Hepatocyte (in vitro differentiated cells): Measurements from ENCODE around the gene XYLB. TPM values are rescaled to one million over a fixed set of nuclear protein-coding genes. Genes with fewer than 3 reads are reported as not detected.
"Not testable (repeated sequence)": the region's sequence is repeated elsewhere in the genome, so short reads cannot be mapped to it uniquely, and the experiment has no call there.

Experiments
- DNase-seq: peaks from one replicate; pipeline ENCODE4 v3.0.0-alpha.2; 2016; ENCODE audit warnings: low spot score
- H2AFZ ChIP-seq: fragments of 200-600 bp; sonication (generic); 2 replicates; pipeline ENCODE4 v1.6.0; 2016; ENCODE audit warnings: antibody characterized with exemption, mild to moderate bottlenecking
- H3K27ac ChIP-seq: fragments of 200-600 bp; sonication (generic); 2 replicates; pipeline ENCODE4 v1.5.1; 2016; ENCODE audit warnings: mild to moderate bottlenecking
- H3K27me3 ChIP-seq: fragments of 200-600 bp; sonication (generic); 2 replicates; pipeline ENCODE4 v1.6.1; 2016
- H3K36me3 ChIP-seq: fragments of 200-600 bp; sonication (generic); replicated peaks from 2 replicates; pipeline ENCODE4 v1.5.1; 2016; ENCODE audit warnings: low read depth; ENCODE audit not compliant: insufficient read depth
- H3K4me1 ChIP-seq: fragments of 200-600 bp; sonication (generic); 2 replicates; pipeline ENCODE4 v1.5.1; 2016; ENCODE audit warnings: mild to moderate bottlenecking, moderate library complexity; ENCODE audit not compliant: insufficient read depth
- H3K4me2 ChIP-seq: fragments of 200-600 bp; sonication (generic); 2 replicates; pipeline ENCODE4 v1.6.0; 2016
- H3K4me3 ChIP-seq: fragments of 200-600 bp; sonication (generic); 2 replicates; pipeline ENCODE4 v1.5.1; 2016; ENCODE audit warnings: mild to moderate bottlenecking
- H3K79me2 ChIP-seq: fragments of 200-600 bp; sonication (generic); 2 replicates; pipeline ENCODE4 v1.6.0; 2017; ENCODE audit warnings: mild to moderate bottlenecking
- H3K9me2 ChIP-seq: fragments of 200-600 bp; sonication (generic); replicated peaks from 2 replicates; pipeline ENCODE4 v1.6.0; 2017; ENCODE audit warnings: mild to moderate bottlenecking; ENCODE audit not compliant: insufficient read depth
- H3K9me3 ChIP-seq: fragments of 200-600 bp; sonication (generic); 2 replicates; pipeline ENCODE4 v1.5.1; 2016; ENCODE audit warnings: low read depth, mild to moderate bottlenecking
- H4K20me1 ChIP-seq: fragments of 200-600 bp; sonication (generic); 2 replicates; pipeline ENCODE4 v1.6.0; 2016; ENCODE audit warnings: mild to moderate bottlenecking; ENCODE audit not compliant: insufficient read depth, poor library complexity, severe bottlenecking
- EZH2 ChIP-seq: fragments of 200-600 bp; sonication (generic); IDR thresholded peaks from 2 replicates; pipeline ENCODE4 v1.6.1; 2016; ENCODE audit warnings: antibody characterized with exemption, mild to moderate bottlenecking, borderline replicate concordance
- EZH2phosphoT487 ChIP-seq: fragments of 200-600 bp; sonication (generic); IDR thresholded peaks from one replicate; pipeline ENCODE4 v1.6.1; 2018; ENCODE audit warnings: antibody characterized with exemption, mild to moderate bottlenecking, low read depth, moderate library complexity; ENCODE audit not compliant: unreplicated experiment, severe bottlenecking
- WGBS: methylation state at CpG from one replicate; pipeline ENCODE4 v1.1.6; 2016; ENCODE audit warnings: low lambda C conversion rate; ENCODE audit errors: missing lambda C conversion rate; 5-methylcytosine and 5-hydroxymethylcytosine counted together
- polyA plus RNA-seq: library from polyadenylated mRNA; unstranded; fragments of >200 nt; fragmentation: Nextera tagmentation; extraction: Ambion mirVana; gene quantifications from 2 replicates; pipeline ENCODE4 v1.2.1, GENCODE V29; 2016
- total RNA-seq: library from RNA; depleted of rRNA; stranded (reverse); fragments of >200 nt; gene quantifications from 2 replicates; pipeline ENCODE4 v1.2.3, GENCODE V29; 2014
- TF ChIP-seq, protein P1 (sequence below): fragments of 200-600 bp; sonication (generic); IDR thresholded peaks from 2 replicates; pipeline ENCODE4 v1.5.1; 2016; ENCODE audit warnings: antibody characterized with exemption, mild to moderate bottlenecking; ENCODE audit not compliant: poor library complexity

Gene XYLB
- total RNA-seq (7.1 and 8.2 TPM in 2 replicates), polyA plus RNA-seq (5.5 and 12.5 TPM in 2 replicates)

DNA sequence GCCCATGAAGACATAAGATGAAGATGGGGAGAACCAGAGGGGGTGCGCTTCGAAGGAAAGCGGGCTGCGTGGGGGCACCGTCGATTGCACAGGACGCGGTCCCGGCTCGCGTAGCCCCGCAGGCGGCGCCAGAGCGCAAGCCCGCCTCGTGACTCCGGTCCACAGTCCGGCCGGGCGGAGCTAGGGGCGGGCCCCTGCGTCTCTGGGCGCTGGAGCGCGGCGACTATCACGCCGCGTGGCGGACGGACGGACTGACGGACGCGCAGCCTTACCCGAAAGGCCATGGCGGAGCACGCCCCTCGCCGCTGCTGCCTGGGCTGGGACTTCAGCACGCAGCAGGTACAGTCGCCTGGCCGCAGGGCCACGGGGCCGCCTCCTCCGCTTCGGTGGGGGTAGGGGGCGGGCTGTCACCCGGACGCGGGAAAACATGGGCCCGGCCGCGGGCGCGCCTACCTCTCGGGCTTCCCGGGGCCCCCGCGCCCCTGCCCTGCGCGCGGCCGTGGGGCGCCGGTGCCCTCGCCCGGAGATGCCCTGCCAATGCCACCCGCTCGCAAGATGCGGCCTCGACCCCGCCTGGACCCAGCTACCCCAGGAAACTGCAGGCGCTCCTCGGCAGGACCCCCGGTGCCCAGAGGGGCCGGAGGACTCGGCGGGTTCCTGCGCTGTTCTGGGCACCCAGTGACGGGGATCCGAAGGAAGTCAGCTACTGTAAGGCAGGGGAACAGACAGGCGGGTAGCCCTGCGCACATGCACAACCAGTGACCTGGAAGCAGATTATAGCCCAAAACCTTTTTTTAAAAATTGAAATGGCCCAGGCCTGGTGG, at the start of gene XYLB:
TSS of gene XYLB (plus strand) at position 199 of the 824 bp plus-strand sequence. CDS start at position 283, 84 bp downstream.
- Histone ChIP-seq H3K4me1 (no peaks in the 10 kb centered on the region), H3K36me3 (no peaks in the 10 kb centered on the region), H3K27me3 (no peaks in the 10 kb centered on the region), H3K9me3 (no peaks in the 10 kb centered on the region), H3K4me3 (peak within 1 kb of the TSS; percentile 87), H2AFZ (peak within 1 kb of the TSS; percentile 98), H3K9me2 (no peaks in the 10 kb centered on the region), H4K20me1 (no peaks in the 10 kb centered on the region), H3K79me2 (peaks cover 12% of the 10 kb centered on the region), H3K4me2 (peak within 1 kb of the TSS; percentile 96), H3K27ac (peak within 1 kb of the TSS; percentile 67)
- no peak for TF ChIP-seq EZH2phosphoT487
- TF ChIP-seq, protein P1, sequence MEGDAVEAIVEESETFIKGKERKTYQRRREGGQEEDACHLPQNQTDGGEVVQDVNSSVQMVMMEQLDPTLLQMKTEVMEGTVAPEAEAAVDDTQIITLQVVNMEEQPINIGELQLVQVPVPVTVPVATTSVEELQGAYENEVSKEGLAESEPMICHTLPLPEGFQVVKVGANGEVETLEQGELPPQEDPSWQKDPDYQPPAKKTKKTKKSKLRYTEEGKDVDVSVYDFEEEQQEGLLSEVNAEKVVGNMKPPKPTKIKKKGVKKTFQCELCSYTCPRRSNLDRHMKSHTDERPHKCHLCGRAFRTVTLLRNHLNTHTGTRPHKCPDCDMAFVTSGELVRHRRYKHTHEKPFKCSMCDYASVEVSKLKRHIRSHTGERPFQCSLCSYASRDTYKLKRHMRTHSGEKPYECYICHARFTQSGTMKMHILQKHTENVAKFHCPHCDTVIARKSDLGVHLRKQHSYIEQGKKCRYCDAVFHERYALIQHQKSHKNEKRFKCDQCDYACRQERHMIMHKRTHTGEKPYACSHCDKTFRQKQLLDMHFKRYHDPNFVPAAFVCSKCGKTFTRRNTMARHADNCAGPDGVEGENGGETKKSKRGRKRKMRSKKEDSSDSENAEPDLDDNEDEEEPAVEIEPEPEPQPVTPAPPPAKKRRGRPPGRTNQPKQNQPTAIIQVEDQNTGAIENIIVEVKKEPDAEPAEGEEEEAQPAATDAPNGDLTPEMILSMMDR, result peak; percentile 84
- WGBS, result 2% methylated on average over 66 of the region's 85 CpGs
- peak; percentile 96 for DNase-seq

DNA sequence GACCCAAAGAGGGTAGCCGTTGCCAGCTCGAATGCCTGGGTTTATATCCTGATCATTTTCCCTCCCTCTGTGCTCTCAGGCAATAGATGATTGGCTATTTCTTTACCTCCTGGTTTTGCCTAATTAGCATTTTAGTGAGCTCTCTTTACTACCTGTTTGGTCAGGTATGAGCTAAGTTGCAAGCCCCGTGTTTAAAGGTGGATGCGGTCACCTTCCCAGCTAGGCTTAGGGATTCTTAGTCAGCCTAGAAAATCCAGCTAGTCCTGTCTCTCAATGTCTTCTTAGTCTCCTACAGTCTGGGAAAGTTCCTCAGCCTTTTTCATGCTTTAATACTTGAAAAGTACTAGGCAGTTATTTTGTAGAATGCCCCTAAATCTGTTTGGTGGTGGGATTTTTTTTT, 49.5 kb upstream of the XYLB start:
- H3K4me2 ChIP-seq, H4K20me1 ChIP-seq, H3K36me3 ChIP-seq, H3K27me3 ChIP-seq, H3K27ac ChIP-seq, H3K9me2 ChIP-seq, DNase-seq, H2AFZ ChIP-seq, H3K9me3 ChIP-seq, H3K4me1 ChIP-seq, H3K79me2 ChIP-seq, H3K4me3 ChIP-seq: not testable (repeated sequence)
- WGBS, result 45% methylated on average over 4 of the region's 4 CpGs

DNA sequence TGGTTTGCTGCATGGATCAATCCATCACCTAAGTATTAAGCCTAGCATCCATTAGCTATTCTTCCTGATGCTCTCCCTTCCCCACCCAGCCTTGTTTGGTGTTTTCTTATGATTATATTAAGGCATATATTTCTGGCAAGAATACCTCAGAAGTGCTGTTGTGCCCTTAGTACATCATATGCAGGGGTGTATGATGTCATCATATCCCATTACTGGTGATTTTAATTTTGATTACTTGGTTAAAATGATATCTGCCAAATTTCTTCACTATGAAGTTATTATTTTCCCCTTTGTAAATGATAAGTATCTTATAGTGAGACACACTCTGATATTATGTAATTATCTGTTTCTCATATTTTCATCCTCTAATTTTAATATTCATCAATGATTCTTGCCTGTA, 49.0 kb upstream of the XYLB start:
- no peaks in the 10 kb centered on the region for H3K36me3 ChIP-seq
- DNase-seq, result no peak
- no peaks in the 10 kb centered on the region for H4K20me1 ChIP-seq
- H3K9me3 ChIP-seq, result no peaks in the 10 kb centered on the region
- TF ChIP-seq, protein P1, result no peak
- no peak for TF ChIP-seq EZH2phosphoT487
- H2AFZ ChIP-seq, result no peak overlapping the region
- H3K4me3 ChIP-seq, result no peak overlapping the region
- H3K4me2 ChIP-seq, result no peak overlapping the region
- no peaks in the 10 kb centered on the region for H3K79me2 ChIP-seq
- H3K27ac ChIP-seq, result no peak overlapping the region
- H3K27me3 ChIP-seq, result no peaks in the 10 kb centered on the region
- H3K9me2 ChIP-seq, result no peaks in the 10 kb centered on the region
- H3K4me1 ChIP-seq, result no peaks in the 10 kb centered on the region

DNA sequence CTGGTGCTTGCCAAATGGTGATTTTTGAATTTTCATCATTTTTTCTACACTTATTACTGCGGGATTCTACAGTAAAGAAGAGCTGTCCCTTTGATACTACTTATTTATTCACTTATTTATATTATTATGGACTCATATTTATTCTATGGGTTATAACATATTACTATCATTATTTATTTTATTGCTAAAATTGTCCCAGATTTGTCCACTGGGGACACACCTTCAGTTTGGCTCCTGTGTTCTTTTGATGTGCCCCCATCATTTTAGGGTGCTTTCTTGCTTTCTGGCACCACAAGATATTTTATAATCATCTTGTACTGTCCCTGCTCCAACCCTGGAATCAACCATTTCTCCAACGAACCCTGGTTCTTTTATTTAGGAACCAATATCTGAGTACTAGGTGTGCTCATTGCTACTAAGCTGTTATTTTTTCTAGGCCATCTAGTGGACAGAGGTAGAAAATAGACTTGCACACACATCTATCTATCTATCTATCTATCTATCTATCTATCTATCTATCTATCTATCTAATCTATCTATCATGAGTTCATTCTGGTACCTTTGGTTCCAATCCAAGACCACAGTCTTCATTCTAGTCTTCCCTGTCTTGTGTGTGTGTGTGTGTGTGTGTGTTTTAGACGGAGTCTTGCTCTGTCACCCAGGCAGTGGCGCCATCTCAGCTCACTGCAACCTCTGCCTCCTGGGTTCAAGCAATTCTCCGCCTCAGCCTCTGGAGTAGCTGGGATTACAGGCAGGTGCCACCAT, 48.5 kb upstream of the XYLB start:
- H3K79me2 ChIP-seq, result no peaks in the 10 kb centered on the region
- WGBS, result 92% methylated on average over 5 of the region's 5 CpGs
- H3K4me1 ChIP-seq, result no peaks in the 10 kb centered on the region
- H4K20me1 ChIP-seq, result no peaks in the 10 kb centered on the region
- H2AFZ ChIP-seq, result no peak overlapping the region
- H3K9me3 ChIP-seq, result no peaks in the 10 kb centered on the region
- H3K4me3 ChIP-seq, result no peak overlapping the region
- no peaks in the 10 kb centered on the region for H3K9me2 ChIP-seq
- no peaks in the 10 kb centered on the region for H3K36me3 ChIP-seq
- H3K27ac ChIP-seq, result no peak overlapping the region
- TF ChIP-seq EZH2 (no peak), EZH2phosphoT487 (no peak)
- TF ChIP-seq, protein P1, result peak; percentile 44
- no peak for DNase-seq
- H3K4me2 ChIP-seq, result no peak overlapping the region
- no peaks in the 10 kb centered on the region for H3K27me3 ChIP-seq
